GM18526 (cell line): ENCODE measurements around the gene GMDS.

ENCODE experiments used
- POLR2A ChIP-seq: IDR thresholded peaks from 3 replicates; pipeline ENCODE4 v1.6.1; 2011; ENCODE audit not compliant: insufficient read length; ENCODE audit errors: extremely low read depth

The GMDS gene

DNA sequence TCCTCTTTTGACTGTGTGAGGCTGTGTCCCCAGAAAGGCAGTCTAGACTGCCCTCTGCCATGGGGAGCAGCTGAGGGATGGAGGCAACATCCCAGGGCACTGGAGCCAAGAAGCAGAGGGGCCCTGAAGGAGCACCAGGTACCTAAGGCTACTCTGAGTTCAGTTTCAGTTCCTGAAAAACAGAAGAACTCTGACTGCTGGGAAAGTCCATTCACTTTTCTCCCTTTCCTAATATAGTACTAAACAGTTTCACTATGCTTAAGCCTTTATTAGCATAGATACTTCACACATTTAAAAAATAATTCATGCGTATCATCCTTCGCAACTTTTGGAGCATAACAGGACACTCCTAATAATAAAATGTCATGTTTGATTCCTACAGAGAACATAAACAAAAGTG is 505.7 kb downstream of the GMDS start:
- TF ChIP-seq POLR2A, result no peak

DNA sequence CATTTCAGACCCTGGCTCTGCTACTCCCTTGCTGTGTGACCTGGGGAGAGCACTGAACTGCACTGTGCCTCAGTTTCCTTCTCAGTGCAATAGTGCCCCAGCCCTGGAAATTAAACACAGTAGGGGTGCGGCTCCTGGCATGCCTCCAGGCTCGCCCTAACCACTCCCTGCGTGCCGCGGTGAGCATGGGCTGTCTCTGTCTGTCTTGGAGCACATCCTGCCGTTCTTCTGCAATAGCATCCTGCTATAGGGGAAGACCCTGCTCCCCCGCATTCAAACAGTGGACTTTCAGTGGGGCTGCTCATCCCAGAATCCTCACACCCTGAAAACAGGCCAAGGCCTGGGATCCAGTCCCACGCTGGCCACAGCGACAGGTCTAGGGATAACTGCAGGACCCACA is 506.2 kb downstream of the GMDS start:
- TF ChIP-seq POLR2A, result no peak

DNA sequence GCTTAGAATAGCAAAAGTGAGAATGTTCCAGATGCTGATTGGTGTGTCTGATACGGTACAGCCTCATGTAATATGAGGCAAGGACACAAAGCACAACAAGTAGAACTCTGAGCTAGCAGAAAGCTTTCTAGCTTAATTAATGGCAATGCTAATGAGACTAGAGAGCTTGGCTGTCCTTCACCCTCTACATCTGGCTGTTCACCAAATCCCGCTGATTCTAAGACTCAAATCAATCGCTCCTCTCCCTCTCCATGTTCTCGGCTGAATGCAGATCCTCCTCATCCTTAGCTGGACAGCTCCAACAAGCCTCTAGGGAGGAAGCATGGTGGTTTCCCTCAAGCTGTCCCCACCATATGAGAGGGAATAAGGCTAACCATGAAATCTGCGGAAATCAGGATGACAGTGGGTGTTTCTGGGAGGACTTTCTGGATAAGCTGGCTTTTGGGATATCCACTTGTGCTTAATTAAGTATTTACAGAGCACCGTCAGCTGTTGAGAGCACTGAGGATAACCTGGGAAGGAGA is 506.8 kb downstream of the GMDS start:
- no peak for TF ChIP-seq POLR2A

DNA sequence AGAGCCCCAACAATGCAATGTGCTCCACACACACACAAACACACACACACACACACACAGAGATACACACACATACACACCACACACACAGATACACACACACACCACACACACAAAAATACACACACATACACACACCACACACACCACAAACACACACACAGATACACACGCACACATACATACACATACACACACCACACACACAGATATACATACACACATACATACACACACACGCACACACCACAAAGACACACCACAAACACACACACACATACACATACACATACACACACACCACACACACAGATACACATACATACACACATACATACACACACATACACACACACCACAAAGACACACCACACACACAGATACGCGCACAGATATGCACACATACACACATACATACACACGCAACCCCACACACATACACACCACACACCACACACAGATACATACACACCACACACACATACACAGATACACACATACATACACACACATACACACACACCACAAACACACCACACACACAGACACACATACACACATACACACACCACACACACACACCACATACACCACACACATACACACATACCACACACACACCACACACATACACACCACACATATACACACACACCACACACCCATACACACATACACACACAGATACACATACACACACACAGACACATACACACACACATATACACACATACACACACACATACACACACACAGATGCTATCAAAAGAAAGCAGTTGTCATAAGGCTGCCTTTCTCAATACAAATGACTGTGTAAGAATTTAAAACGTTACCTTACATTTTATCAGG is 507.7 kb downstream of the GMDS start:
- TF ChIP-seq POLR2A, result no peak

DNA sequence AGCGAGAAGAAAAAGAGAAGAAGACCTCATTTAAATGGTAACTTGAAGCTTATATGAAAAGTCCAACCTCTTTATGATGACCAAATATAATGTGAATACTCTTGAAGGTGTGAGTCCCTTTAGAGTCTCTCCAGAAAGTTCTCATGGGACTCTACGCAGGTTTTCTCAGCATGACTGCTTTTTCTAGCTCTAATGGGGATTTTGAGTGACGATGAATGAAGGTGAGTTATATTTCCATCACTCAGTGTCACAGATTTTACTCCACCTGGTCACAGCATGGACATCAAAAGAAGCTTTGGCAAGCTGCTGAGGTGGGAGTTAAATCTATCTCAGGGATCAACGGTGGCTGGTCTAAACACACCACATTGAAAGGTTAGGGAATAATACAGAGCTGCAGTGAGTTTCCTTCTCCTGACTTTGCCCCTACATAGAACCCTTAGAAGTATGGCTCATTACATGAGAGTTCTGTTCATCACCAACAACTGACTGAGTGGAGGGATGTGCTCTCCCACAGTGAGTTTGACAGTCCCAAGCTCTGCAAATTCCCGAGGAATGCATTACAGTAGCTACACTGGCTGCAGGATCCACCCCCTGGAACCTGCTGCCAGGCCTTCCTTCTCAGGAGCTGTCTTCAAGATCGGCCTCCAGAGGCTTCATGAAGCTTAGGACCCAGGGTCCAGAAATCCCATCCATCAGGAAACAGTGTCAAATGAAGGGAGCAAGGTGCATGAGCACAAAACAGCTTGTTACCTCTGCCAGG is 508.9 kb downstream of the GMDS start:
- no peak for TF ChIP-seq POLR2A

DNA sequence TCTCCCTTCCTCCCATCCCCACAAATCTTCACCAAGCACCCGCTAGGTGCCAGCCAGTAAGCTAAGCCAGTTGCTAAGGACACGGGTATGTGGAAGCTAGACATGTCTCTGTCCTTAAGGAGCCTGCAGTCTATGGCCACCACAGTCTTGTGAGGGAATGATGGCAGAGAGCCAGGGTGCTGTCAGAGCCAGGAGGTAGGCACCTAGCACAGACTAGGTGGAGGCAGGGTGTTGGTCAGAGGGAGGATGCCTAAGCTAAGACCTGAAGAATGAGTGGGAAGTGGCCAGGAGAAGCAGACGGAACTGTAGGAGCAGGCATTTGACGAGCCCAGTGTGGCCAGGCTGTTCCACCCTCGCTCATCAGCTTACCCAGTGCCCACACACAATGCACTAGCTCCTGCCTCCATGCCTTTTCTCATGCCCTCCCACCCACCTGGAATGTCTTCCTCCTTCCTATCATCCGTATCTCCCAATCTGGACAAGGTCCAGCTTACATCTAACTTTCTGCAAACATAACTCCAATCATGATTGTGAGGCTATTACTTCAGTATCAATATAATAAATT is 510.1 kb downstream of the GMDS start:
- TF ChIP-seq POLR2A, result no peak

DNA sequence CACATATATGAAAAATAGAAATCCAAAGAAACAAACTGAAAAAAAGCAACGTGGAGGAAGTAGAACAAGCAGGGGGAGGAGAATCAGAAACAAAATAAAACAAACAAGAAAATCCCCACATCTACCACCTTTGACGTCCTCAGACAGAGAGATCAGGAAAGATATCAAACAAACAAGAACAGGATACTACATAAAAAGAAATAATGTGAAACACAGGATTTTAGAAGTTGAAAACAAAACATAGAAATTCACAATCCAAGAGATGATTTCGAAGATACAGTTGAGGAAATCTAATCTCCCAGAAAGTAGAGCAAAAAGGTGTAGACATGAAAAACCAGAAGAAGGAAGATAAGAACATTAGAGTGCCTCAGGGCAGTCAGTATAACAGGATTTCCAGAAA is 514.5 kb downstream of the GMDS start:
- no peak for TF ChIP-seq POLR2A

DNA sequence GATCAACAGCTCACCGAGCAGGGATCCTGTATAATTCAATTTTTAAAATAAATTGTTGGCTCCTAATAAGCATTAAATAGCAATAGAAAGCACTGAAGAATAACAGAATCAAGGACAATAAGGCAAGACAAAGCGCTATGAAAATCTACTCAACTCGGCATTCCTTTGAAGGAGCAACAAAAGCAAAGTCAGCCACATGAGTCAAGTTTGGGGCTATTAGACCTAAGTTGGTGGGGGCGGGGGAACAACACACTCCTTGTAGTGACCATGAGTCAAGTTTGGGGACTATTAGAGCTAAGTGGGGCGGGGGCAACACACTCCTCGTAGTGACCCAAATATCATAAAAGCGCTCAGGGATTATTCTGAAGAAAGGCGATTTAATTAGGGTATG is 515.7 kb downstream of the GMDS start:
- TF ChIP-seq POLR2A, result no peak

DNA sequence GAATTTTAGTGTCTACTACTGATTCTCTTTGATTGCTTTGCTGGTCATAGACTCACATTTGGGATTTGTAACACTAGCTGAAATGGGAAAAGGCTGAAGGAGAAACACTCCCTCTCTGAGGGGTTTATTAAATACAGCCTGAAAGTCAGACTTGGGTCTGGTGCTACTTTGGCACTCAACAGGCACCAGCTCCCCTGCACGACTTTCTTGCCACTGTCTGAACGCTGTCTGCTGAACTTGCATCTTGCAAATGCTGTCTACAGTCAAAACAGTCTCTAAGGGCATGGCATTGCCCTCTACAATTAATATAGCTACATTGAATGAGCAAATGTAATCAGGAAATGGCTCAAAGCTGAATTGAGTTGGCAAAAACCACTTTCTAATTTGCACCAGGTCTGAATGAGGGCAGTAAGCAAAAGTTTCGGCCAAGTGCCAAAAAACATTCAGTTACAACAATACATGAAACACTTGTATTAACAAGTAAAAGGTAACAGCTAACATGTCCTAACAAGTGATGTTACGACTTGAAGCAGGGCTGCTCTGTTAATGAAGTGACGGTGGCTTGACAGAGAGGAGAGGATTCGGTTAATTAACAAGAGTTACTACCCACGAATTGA is 516.2 kb downstream of the GMDS start:
- TF ChIP-seq POLR2A, result no peak

DNA sequence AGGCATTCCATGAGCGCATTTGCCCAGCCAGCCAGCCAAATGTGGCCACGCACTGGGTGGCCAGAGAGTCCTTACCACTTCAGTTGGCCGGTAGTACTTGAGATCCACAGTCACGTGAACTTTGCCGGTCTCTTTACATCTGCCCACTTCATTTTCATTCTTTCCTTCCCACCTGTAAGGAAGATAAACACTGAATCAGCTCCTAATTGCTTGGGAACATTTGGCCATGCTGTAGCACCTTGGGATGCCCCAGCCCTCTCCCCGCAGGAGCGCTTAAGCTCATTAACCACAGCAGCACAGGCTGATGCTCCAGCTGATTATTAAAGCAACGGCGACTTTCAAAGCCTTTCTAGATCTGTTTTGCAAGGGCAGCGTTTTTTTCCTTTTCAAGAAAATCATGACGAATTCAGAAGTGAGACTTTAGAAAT is 519.0 kb downstream of the GMDS start:
- TF ChIP-seq POLR2A, result no peak

DNA sequence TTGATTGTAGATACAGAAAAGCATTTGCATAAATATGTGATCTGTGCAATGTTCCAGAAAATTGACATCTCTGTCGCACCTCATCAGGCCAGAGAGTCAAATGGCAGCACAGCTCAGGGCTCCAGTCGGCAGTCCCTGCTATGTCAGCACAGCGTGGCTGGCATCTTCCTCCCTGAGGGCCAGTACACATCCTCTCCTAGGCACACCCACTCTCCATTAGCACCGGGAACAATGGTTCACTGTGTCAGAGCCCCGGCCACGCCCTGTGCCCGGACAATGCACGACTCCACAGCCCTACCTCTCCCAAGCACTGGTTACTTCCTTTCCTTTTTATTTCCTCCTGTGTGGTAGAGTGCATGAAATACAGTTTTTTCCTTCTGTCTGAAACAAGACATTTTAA is 520.8 kb downstream of the GMDS start:
- no peak for TF ChIP-seq POLR2A

DNA sequence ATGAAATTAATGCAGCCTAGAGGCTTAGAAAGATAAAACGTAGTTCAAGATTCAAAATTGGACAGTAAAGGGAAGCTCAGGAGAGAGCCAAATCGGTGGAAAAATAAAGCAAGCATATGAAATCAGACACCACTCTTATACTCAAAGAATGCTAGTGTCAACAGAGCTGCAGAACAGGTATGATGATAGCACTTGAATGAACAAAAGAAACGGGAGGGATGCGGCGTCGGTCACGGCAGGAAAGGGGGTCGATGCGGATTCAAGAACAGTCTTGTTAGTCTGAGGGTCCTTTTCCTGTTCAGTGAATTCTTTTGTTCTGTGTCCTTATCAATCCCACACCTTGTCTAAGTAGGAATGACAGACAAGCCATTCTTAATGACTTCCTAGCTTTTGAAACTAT is 521.3 kb downstream of the GMDS start:
- no peak for TF ChIP-seq POLR2A

DNA sequence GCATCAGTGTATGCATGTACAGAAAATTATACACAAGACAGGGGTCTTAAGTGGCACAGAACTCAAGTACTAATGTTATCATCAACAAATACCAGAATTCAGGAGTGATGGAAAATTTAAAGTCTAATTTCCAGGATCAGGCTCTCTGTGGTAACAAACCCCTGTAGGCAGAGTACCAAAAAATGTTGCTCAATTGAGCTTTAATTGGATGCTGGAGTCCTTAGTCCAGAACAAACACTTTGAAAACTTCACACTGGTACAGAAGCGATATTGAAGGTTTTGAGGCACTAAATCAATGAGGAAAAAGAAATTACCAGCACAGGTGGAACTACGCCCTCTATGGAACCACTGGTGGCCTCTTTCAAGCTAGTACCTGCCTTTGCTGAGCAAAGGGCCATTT is 522.6 kb downstream of the GMDS start:
- TF ChIP-seq POLR2A, result no peak

DNA sequence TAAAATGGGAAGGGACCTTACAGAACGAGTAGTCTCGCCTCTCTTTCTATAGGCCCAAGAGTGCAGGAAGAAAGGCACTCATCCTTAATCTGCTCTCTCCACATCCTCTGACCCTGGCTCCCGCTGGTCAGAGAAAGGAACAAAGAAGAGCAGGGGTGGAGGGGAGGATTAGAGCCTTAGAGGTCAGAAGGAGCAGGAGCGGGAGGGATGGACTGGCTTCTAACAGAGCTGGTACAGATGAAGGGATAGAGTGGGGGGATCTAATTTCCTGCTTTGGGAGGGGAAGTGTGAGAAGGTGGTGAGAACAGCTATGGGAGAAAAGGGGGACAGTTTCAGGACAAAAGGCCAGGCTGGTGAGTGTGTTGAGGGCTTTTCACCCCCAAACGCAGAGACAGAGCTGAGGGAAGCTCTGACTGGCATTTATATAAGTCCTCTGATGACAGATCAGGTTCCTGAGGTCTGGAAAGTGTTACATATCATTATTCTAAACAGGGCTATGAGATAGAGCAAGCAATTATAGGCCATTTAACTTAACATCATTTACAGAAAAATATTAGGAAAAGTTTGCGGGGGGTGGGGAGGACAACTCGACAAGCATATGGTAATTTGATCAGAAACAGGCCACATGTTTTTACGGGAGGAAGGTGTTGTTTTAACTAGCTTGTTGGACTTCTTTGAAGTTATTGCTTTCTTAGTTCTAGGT is 524.6 kb downstream of the GMDS start:
- no peak for TF ChIP-seq POLR2A

DNA sequence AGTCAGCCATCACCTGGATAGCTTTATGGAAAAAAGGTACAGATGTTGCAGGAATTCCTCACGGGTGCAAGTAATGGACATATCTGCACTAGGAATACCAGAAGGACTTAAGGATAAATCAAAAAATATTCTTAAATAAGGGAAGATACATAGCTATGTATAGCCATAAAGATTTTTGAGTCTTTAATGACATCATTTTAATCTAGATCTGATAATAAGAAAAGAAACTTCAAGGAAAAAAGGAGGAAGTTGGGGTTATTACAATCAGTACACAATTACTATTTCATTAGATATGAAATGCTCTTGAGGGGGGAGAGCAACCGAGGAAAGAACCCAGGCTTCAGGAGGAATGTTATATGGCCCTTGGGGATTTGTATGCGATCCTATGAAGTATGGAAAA is 525.5 kb downstream of the GMDS start:
- no peak for TF ChIP-seq POLR2A
